Gastrocnemius medialis (tissue), 4 donors: ENCODE data around the gene LINC00237. TPM values are rescaled to one million over a fixed set of nuclear protein-coding genes. Genes with fewer than 3 reads are reported as not detected.

ENCODE experiments used
- ATAC-seq, 2 donors: fragments of 150-250 bp; one replicate each; pipeline ENCODE4 v1.9.1; 2016
- DNase-seq, 2 donors: peaks; one replicate each; pipeline ENCODE4 v3.0.0-alpha.2; 2019
- H3K27ac ChIP-seq, 4 donors: fragments of 200-600 bp; sonication (generic); 1 replicate in 1 of 4; 2 replicates in 3 of 4; pipeline ENCODE4 v1.5.1; 2016 to 2018; ENCODE audit warnings: mild to moderate bottlenecking in 2 of 4, moderate library complexity in 1 of 4
- H3K27me3 ChIP-seq, 3 donors: fragments of 200-600 bp; sonication (generic) in 2 of 3; 1 replicate in 1 of 3; 2 replicates in 2 of 3; pipeline versions ENCODE4 v1.5.1 to v1.6.0; 2016 to 2019; ENCODE audit warnings: mild to moderate bottlenecking in 1 of 3, moderate library complexity in 1 of 3
- H3K36me3 ChIP-seq, 2 donors: fragments of 200-600 bp; sonication (generic) in 1 of 2; one replicate each; pipeline ENCODE4 v1.5.1; 2017 to 2018
- H3K4me1 ChIP-seq, 2 donors: fragments of 200-600 bp; sonication (generic) in 1 of 2; one replicate each; pipeline ENCODE4 v1.5.1; 2016 to 2017; ENCODE audit warnings: mild to moderate bottlenecking in 2 of 2
- H3K4me3 ChIP-seq, 4 donors: fragments of 200-600 bp; sonication (generic) in 3 of 4; 1 replicate in 1 of 4; 2 replicates in 3 of 4; pipeline ENCODE4 v1.5.1; 2016 to 2019; ENCODE audit warnings: mild to moderate bottlenecking in 2 of 4
- H3K9me3 ChIP-seq, 3 donors: fragments of 200-600 bp; sonication (generic) in 2 of 3; 1 replicate in 1 of 3; 2 replicates in 2 of 3; pipeline ENCODE4 v1.5.1; 2016 to 2019
- POLR2A ChIP-seq, 2 donors: fragments of 450-650 bp; IDR thresholded peaks; one replicate each; pipeline ENCODE4 v1.6.1; 2017; ENCODE audit warnings: antibody characterized with exemption in 2 of 2, mild to moderate bottlenecking in 2 of 2, moderate library complexity in 2 of 2
- in situ Hi-C, 4 donors: fragments of 200-750 bp; cut with MboI; loops; one replicate each; pipeline versions ENCODE4 v1.15.0 to v1.8.0; 2017; ENCODE audit warnings: low sequenced_read_pairs in 4 of 4
- intact Hi-C: fragments of 100-400 bp; cut with DNase I; formaldehyde crosslinking; loops from one replicate; pipeline ENCODE4 v1.15.1; 2023; ENCODE audit warnings: low total_unique reads
- total RNA-seq, 4 donors: library from RNA; depleted of rRNA; stranded (reverse); fragments of >200 nt; gene quantifications; one replicate each; pipeline versions ENCODE4 v1.1.0 to v1.2.3, GENCODE V29; 2016
- TF ChIP-seq, protein P1 (sequence below), 5 experiments: fragments of 450-650 bp in 3 of 5; fragments of 200-600 bp in 2 of 5; sonication (generic) in 2 of 5; IDR thresholded peaks in 4 of 5; conservative IDR thresholded peaks in 1 of 5; 1 replicate in 4 of 5; 2 replicates in 1 of 5; pipeline ENCODE4 v1.5.1; 2016 to 2019; ENCODE audit warnings: antibody characterized with exemption in 5 of 5, mild to moderate bottlenecking in 3 of 5, moderate library complexity in 3 of 5

LINC00237 gene
- total RNA-seq, 4 donors from 2014 or later = not detected

DNA sequence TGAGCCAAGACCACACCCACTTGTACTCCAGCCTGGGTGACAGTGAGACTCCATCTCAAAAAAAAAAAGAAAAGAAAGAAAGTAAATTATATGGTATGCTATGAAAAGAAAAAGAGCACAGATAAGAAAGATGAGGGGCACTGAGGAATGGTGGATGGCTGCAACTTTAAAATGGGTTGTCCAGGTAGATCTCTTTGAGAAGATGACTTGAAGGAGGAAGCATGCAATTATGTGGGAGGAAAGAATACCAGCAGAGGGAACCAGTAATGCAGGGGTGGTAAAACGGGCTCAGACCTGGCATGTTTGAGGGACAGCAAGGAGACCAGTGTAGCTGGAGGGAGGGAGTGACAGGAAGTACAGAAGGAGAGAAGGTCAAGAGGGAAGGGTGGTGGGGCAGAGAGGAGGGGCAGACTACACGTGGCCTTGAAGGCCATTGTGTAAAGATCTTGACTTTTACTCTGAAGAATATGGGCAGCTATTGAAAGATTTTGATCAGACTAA is 22.3 kb downstream of the LINC00237 start:
- H3K36me3 ChIP-seq = no peaks in the 10 kb centered on the region
- H3K27me3 ChIP-seq = peaks cover 0 to 11% (median 2%) of the 10 kb centered on the region in 3 donors
- no peak overlapping the region for H3K27ac ChIP-seq
- intact Hi-C loops (no loop called here), in situ Hi-C loops (no loop called here)
- no peak for TF ChIP-seq POLR2A (IDR thresholded peaks at IDR 0.05)
- TF ChIP-seq, protein P1, sequence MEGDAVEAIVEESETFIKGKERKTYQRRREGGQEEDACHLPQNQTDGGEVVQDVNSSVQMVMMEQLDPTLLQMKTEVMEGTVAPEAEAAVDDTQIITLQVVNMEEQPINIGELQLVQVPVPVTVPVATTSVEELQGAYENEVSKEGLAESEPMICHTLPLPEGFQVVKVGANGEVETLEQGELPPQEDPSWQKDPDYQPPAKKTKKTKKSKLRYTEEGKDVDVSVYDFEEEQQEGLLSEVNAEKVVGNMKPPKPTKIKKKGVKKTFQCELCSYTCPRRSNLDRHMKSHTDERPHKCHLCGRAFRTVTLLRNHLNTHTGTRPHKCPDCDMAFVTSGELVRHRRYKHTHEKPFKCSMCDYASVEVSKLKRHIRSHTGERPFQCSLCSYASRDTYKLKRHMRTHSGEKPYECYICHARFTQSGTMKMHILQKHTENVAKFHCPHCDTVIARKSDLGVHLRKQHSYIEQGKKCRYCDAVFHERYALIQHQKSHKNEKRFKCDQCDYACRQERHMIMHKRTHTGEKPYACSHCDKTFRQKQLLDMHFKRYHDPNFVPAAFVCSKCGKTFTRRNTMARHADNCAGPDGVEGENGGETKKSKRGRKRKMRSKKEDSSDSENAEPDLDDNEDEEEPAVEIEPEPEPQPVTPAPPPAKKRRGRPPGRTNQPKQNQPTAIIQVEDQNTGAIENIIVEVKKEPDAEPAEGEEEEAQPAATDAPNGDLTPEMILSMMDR (IDR thresholded peaks at IDR 0.05 in 4 of 5, conservative IDR thresholded peaks at IDR 0.05 in 1 of 5) = no peak
- H3K9me3 ChIP-seq = no peaks in the 10 kb centered on the region
- no peak overlapping the region for H3K4me3 ChIP-seq
- H3K4me1 ChIP-seq = no peaks in the 10 kb centered on the region
- DNase-seq = no peak
- ATAC-seq = no peak

DNA sequence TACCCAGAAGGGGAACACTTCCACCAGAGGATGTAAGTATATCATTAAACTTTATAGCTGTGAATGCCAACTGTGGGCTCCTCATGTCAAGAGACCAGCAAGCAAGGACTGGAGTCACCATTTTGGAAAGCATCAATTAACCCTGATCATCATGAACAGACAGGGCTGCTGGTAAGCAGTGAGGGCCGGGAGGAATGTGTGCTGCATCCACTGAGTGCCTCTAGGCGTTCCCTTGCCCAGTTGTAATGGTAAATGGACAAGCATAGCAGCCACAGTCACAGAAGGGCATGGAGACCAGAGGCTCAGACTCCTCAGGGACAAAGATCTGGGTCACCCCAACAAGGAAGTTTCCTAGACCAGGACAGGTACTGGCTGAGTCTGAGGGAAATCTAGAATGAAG is 23.6 kb downstream of the LINC00237 start:
- no peaks in the 10 kb centered on the region for H3K9me3 ChIP-seq
- H3K4me3 ChIP-seq = no peak overlapping the region
- intact Hi-C loops (no loop called here), in situ Hi-C loops (no loop called here)
- TF ChIP-seq POLR2A (IDR thresholded peaks at IDR 0.05) = no peak
- TF ChIP-seq, protein P1 (IDR thresholded peaks at IDR 0.05 in 4 of 5, conservative IDR thresholded peaks at IDR 0.05 in 1 of 5) = no peak
- H3K27me3 ChIP-seq = peaks cover 0 to 4% (median 0%) of the 10 kb centered on the region in 3 donors
- DNase-seq = no peak
- H3K27ac ChIP-seq = no peak overlapping the region
- H3K36me3 ChIP-seq = no peaks in the 10 kb centered on the region
- no peaks in the 10 kb centered on the region for H3K4me1 ChIP-seq
- ATAC-seq = no peak

GRCh38 chr20:21077809-21078345 is 28.3 kb downstream of the LINC00237 start:
- no peak overlapping the region for H3K4me3 ChIP-seq
- DNase-seq = no peak
- TF ChIP-seq, protein P1 (IDR thresholded peaks at IDR 0.05 in 4 of 5, conservative IDR thresholded peaks at IDR 0.05 in 1 of 5) = no peak
- H3K27ac ChIP-seq = no peak overlapping the region
- no peaks in the 10 kb centered on the region for H3K4me1 ChIP-seq
- in situ Hi-C loops = no loop called here
- peaks cover 0 to 4% (median 0%) of the 10 kb centered on the region in 3 donors for H3K27me3 ChIP-seq
- no peak for ATAC-seq
- H3K9me3 ChIP-seq = no peaks in the 10 kb centered on the region
- intact Hi-C loops = no loop called here
- H3K36me3 ChIP-seq = no peaks in the 10 kb centered on the region

DNA sequence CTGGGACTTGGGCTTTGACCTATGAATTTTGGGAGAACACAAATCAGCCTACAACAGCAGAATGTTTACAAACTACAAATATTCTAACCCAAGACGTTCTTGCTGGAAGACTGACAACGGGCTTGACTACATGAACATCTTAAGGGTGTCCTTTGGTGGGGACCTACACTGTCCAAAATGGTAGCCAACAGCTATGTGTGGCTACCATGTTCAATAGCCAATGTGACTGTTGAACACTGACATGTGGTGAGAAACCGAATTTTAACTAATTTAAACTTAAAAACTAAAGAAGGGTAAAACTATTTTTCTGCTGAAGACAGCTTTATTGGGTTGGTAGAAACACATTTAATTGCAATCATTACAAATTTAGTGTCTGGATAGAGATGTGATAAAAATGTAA is 30.1 kb downstream of the LINC00237 start:
- Histone ChIP-seq H3K4me1 (no peaks in the 10 kb centered on the region), H3K27me3 (peaks cover 0 to 4% (median 0%) of the 10 kb centered on the region in 3 donors), H3K27ac (no peak overlapping the region), H3K9me3 (no peaks in the 10 kb centered on the region), H3K4me3 (no peak overlapping the region), H3K36me3 (no peaks in the 10 kb centered on the region)
- ATAC-seq (no peak), DNase-seq (no peak)
- intact Hi-C loops = no loop called here
- TF ChIP-seq POLR2A (IDR thresholded peaks at IDR 0.05) = no peak
- TF ChIP-seq, protein P1 (IDR thresholded peaks at IDR 0.05 in 4 of 5, conservative IDR thresholded peaks at IDR 0.05 in 1 of 5) = no peak
- in situ Hi-C loops = no loop called here

DNA sequence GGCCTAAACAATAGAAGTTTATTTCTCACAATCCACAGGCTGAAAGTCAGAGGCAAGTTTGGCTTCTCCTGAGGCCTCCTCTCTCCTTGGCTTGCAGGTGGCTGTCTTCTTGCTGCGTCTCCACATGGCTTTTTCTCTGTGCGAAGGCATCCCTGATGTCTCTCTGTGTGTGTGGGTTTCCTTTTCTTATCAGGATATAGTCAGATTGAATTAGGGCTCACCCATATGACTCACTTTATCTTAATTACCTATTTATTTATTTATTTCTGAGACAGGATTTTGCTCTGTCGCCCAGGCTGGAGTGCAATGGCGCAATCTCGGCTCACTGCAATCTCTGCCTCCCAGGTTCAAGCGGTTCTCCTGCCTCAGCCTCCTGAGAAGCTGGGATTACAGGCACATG is 30.7 kb downstream of the LINC00237 start:
- in situ Hi-C loops (no loop called here), intact Hi-C loops (no loop called here)
- no peak overlapping the region for H3K4me3 ChIP-seq
- no peaks in the 10 kb centered on the region for H3K9me3 ChIP-seq
- peaks cover 0 to 4% (median 0%) of the 10 kb centered on the region in 3 donors for H3K27me3 ChIP-seq
- TF ChIP-seq, protein P1 (IDR thresholded peaks at IDR 0.05 in 4 of 5, conservative IDR thresholded peaks at IDR 0.05 in 1 of 5) = no peak
- TF ChIP-seq POLR2A (IDR thresholded peaks at IDR 0.05) = no peak
- DNase-seq = no peak
- ATAC-seq = no peak
- no peaks in the 10 kb centered on the region for H3K36me3 ChIP-seq
- H3K4me1 ChIP-seq = no peaks in the 10 kb centered on the region
- H3K27ac ChIP-seq = no peak overlapping the region
